HG03565 (cell line): ENCODE data around the gene TUBA1C.
"Not testable (repeated sequence)": the region's sequence is repeated elsewhere in the genome, so short reads cannot be mapped to it uniquely, and the experiment has no call there.

Experiments used
- ATAC-seq: cut with Tn5 transposase; IDR thresholded peaks from one replicate; pipeline ENCODE4 v1.9.1; 2021; ENCODE audit warnings: mild to moderate bottlenecking, moderate library complexity; ENCODE audit not compliant: unreplicated experiment

Gene TUBA1C

DNA sequence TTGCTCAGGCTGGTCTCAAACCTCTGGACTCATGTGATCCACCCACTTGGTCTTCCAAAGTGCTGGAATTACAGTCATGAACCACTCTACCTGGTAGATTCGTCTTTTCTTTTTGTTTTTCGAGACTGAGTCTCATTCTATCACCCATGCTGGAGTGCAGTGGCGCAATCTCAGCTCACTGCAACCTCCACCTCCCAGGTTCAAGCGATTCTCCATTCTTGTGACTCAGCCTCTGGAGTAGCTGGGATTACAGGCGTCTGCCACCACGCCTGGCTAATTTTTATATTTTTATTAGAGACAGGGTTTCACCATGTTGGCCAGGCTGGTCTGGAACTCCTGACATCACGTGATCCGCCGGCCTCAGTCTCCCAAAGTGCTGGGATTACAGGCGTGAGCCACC, 9.4 kb upstream of the TUBA1C start:
- not testable (repeated sequence) for ATAC-seq

- no peak for ATAC-seq
These were observed 8.8 kb upstream of the TUBA1C start for GRCh38 chr12:49255857-49256637.

- ATAC-seq = not testable (repeated sequence)
These were observed 7.2 kb upstream of the TUBA1C start for GRCh38 chr12:49257508-49258184.

- no peak for ATAC-seq
These were observed 5.4 kb upstream of the TUBA1C start for GRCh38 chr12:49259452-49259851.

DNA sequence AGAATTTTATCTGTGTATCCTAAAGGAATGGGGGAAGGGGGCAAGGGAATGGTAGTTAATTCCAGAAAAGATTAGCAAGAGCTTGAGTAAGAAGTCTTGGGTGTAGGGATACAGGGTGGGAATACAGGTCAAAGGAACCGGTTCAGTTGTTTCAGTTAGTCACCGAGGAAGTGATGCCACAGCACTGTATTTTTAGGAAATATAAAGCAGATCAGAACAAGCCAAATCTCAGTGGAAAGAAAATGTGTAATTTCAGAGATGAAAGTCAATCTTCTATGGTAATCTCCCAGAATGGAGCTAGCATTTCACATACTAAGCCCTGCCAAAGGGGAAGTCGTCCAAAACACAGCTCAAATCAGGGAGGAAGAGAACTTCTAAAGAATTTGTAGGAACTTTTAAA, 4.7 kb upstream of the TUBA1C start:
- ATAC-seq = no peak

DNA sequence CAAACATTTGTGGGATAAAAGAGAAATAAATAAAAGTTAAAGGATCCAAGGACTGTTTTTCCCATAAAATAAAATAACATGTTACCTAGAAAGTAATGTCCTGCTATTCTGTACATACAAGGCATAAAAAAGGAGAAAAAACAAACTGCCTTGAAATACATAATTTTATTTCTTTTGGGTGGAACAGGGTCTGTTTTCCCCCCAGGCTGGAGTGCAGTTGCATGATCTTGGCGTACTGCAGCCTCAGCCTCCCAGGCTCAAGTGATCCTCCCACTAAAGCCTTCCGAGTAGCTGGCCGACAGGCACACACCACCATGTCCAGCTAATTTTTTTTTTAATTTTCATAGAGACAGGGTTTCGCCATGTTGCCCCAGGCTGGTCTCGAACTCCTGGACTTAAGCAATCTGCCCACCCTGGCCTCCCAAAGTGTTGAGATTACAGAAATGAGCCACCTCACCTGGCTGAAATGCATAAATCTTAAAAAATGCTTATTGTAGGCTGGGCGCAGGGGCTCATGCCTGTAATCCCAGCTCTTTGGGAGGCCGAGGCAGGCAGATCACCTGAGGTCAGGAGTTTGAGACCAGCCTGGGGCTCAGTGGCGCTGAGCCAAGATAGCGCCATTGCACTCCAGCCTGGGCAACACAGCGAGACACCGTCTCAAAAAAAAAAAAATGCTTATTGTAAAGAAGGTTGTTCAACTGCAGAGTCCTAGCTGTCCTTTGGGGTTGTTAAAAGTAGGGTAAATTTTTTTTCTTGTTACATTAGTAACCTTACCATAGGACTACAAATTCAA, 4.1 kb upstream of the TUBA1C start:
- ATAC-seq = no peak

DNA sequence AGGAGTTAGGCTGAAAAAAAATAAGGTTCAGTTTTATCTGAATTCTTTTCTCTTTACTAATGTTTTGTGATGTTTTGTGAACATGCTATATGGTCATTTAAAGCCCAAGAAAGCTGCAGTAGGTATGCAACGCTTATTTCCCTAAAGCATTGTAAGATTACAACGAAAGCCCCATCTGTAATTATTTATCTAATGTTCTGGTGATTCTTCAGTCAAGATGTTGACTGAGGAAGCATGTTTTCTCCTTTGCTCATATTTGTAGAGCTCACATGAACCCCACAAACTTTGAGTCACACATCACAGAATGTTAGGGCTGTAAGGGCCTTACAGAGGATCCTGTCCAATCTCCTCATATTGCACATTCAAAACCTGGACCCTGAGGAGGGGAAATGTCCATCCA, 3.2 kb upstream of the TUBA1C start:
- ATAC-seq = no peak

DNA sequence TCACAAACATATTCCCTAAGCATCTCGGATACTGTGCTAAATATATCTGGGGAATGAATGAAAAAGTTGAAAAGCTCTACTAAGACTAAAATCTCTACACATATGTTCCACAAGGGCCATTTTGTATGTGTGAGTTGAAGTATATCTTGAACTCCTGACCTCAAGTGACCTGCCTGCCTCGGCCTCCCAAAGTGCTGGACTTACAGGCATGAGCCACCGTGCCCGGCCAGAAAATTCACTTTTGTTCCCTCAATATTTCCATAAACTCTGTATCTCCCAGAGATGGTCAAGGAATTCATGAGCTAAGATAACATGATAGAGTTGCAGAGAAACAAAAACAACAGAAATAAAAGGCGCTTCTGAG, 1.5 kb upstream of the TUBA1C start:
- ATAC-seq = no peak

- ATAC-seq = peak; percentile 11
These were observed 413 bp upstream of the TUBA1C start for GRCh38 chr12:49264466-49264872.

DNA sequence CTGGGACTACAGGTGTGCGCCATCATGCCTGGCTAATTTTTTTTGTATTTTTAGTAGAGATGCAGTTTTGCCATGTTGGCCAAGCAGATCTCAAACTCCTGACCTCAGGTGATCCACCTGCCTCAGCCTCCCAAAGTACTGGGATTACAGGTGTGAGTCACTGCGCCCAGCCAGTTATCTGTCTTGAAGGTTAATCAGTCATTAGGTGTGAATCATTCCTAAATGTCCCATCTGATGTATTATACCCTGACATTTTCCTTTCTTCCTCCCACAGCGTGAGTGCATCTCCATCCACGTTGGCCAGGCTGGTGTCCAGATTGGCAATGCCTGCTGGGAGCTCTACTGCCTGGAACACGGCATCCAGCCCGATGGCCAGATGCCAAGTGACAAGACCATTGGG, 4.3 kb downstream of the TUBA1C start:
- ATAC-seq = not testable (repeated sequence)

DNA sequence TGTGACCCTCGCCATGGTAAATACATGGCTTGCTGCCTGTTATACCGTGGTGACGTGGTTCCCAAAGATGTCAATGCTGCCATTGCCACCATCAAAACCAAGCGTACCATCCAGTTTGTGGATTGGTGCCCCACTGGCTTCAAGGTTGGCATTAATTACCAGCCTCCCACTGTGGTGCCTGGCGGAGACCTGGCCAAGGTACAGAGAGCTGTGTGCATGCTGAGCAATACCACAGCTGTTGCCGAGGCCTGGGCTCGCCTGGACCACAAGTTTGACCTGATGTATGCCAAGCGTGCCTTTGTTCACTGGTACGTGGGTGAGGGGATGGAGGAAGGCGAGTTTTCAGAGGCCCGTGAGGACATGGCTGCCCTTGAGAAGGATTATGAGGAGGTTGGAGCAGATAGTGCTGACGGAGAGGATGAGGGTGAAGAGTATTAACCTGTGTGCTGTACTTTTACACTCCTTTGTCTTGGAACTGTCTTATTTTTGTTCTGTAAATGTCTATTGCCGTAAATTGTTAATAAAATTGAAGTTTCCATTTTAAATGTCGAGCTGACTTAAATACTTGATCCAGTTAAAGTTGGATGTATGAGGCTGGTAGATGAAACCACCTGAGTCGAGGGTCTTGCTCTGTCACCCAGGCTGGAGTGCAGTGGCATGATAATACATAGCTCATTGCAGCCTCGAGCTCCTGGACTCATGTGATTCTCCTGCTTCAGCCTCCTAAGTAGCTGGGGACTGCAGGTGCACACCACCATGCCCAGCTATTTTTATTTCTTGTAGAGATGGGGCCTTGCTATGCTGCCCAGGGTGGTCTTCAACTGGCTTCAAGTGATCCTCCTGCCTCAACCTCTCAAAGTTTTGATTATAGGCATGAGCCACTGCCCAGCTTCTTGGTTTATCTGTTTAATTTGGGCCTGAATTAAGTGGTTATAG, 8.2 kb downstream of the TUBA1C start:
- ATAC-seq = no peak

- no peak for ATAC-seq
These were observed 9.0 kb downstream of the TUBA1C start for GRCh38 chr12:49273726-49274395.

DNA sequence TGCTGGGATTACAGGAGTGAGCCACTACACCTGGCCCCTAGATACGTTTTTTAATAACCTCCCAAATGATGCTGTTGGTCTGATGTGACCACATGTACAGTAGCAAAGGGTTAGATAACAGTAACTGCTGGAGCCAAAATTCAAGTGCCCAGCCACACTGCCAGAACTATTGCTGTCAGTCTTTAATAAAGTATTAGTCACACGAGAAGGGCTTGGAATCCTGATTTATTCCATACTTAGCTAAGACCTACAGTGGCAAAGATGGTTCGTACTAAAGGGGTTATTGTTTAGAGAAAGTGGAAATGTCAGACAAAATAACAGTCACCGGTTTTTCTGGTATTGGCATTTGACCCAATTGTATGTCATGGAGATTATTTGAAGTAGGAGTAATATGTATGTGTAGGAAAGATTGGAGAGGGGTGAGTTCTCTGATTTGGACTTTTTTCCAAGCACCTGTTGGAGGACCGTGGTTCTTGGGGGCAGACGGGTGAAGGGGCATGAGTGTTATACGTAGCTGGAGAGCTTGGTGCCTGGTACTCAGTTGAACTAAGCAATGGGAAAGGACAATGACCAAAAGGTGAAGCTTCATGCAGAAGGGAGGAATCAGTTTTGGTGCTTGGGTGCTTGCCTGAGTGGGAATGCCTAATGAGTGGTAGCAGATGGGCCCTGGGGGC, 9.7 kb downstream of the TUBA1C start:
- no peak for ATAC-seq

DNA sequence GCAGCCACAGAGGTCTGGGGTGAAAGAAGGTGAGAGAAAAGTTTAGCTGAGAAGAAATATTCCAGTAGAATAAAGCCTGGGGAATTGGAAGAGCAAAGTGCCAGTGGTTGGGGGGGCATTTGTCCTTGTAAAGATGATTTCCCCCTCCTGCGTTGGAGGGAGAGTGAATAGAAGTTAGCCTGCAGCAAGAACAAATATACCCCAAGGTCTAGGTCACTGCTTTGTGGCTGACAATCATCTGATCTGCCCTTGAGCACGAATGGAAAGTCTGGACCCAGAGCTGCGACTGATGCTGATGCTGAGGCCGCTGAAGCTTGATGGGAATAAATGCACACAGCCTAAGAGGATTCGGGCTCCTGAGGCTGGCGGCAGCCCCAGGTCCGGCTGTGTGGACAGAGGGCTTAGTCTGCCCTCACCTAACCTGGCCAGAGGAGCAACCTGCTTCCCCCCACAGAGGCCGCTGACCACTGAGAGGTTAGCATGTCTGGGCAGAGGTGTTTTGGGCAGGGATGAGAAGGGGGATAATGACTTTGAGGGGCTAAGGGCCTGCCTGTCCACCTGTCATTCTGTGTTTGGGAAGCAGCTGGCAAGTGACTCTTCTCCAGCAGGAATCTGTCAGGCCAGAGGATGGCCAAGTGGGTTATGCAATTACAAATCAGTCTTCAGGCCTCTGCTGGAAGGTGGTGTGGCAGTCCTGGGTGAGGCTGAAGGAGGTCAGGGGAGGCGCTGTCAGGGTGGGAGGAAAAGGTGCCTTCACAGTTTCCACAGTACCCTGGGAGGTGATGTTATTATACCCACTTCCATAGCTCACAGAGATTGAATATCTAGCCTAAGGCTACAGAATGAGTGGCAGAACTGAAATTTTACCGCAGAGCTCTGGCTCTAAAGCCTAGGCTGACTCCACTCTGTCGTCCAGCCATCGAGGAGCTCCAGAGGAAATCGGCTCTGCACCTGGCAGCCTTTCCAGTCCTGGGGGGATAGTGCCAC, 11.7 kb downstream of the TUBA1C start:
- ATAC-seq = no peak

- no peak for ATAC-seq
These were observed 12.6 kb downstream of the TUBA1C start for GRCh38 chr12:49277466-49277865.

- ATAC-seq = no peak
These were observed 14.9 kb downstream of the TUBA1C start for GRCh38 chr12:49279706-49280159.

GRCh38 chr12:49280545-49280944, 15.7 kb downstream of the TUBA1C start:
- not testable (repeated sequence) for ATAC-seq

DNA sequence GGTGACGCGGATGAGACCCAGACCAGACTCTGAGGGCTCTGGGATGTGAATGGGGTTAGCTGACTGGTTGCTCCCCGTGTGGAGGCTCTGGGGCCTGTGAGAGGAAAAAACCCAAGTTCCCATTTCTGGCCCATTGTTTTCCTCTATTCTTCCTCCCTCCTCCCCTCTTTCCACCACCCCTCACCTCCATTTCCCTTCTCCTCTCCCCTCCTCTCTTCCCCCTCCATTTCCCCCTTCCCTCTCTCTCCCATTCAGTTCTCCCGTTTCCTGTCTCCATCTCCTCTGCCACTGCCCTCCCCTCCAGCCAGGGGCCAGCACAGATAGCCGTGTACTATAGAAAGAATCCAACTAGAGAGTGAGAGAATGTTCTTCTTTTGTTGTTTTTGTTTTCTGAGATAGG, 17.4 kb downstream of the TUBA1C start:
- no peak for ATAC-seq
